ENCODE data around the gene IGF2BP2. TPM values are rescaled to one million over a fixed set of nuclear protein-coding genes. Genes with fewer than 3 reads are reported as not detected.

Gene IGF2BP2
- 0.18 and 0.67 TPM in 2 replicates for total RNA-seq (2014; rRNA removed; shearing (Covaris generic); ENCODE audit: low replicate concordance)

DNA sequence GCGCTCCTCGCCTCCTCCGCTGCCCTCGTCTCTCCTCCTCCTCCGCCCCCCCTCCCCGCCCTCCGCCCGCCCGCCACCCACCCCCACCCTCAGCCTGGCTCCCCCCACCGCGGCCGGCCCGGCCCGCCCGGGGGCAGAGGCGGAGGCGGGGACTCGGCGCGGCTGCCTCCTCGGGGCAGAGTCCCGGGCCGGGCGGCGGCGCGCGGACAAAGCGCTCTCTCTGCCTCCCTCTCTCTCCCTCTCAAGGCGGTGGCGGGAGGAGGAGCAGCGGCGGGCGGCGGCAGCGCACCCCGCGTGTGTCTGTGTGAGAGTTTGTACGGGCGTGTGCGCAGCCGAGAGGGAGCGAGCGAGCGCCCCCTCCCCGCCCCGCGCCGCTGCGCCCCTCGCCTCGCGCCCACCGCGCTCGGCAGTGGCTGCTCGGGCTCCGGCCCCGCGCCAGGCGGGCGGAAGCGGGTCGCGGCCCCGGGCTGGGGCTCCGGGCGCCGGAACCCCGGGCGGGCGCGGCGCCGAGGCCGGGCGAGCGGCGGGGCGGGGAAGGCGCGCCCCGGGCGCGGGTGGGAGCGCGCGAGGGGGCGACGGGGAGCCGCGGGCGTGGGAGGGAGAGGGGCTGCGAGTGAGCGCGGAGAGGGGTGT is at the start of gene IGF2BP2:
Gene IGF2BP2, minus strand, starts transcription at position 37 of the 633 bp plus-strand sequence. CDS start 82 bp downstream, outside the sequence.
- H3K4me3 ChIP-seq (ENCODE audit: low read length), result no peak within 1 kb of the TSS
- no peak within 1 kb of the TSS for H3K9ac ChIP-seq (ENCODE audit: low read length)
- H2AFZ ChIP-seq (ENCODE audit: low read length), result no peak within 1 kb of the TSS
- H3K9me2 ChIP-seq (replicated peaks; ENCODE audit: insufficient read depth, low read length), result no peaks in the 10 kb centered on the region
- no peaks in the 10 kb centered on the region for H3K4me1 ChIP-seq (ENCODE audit: low read length)
- DNase-seq, result no peak
- H3K27ac ChIP-seq (ENCODE audit: low read length), result no peak within 1 kb of the TSS
- no peak within 1 kb of the TSS for H3K4me2 ChIP-seq (ENCODE audit: low read depth, low read length, poor library complexity, severe bottlenecking)
- H3K9me3 ChIP-seq (ENCODE audit: low read length), result no peaks in the 10 kb centered on the region
- no peaks in the 10 kb centered on the region for H3K79me2 ChIP-seq (ENCODE audit: low read length)
- H3K27me3 ChIP-seq (ENCODE audit: low read length), result no peaks in the 10 kb centered on the region
- H3K36me3 ChIP-seq (ENCODE audit: insufficient read depth, low read length), result no peaks in the 10 kb centered on the region
- no peaks in the 10 kb centered on the region for H4K20me1 ChIP-seq (ENCODE audit: insufficient read depth, low read depth, low read length)

DNA sequence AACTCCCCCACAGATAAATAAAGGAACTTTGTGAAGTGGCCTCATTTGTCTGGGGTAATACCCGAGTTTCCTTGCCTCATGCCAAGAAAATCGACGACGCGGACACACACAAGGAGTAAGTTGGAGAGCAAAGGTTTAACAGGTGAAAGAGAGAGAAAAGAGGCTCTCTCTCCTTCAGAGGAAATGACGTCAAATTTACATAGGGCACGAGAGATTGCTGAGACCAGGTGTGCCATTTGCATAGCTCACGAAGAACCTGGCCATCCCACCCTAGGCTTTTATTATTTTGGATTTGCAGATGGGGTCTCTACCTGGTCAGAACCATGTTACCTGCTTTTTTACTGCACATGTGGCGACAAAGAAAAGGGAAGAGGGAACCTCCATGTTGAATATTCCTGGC is 49.3 kb upstream of the IGF2BP2 start:
- no peaks in the 10 kb centered on the region for H4K20me1 ChIP-seq (ENCODE audit: insufficient read depth, low read depth, low read length)
- H3K9me2 ChIP-seq (replicated peaks; ENCODE audit: insufficient read depth, low read length), result no peaks in the 10 kb centered on the region
- no peaks in the 10 kb centered on the region for H3K27me3 ChIP-seq (ENCODE audit: low read length)
- no peak overlapping the region for H3K27ac ChIP-seq (ENCODE audit: low read length)
- H3K9ac ChIP-seq (ENCODE audit: low read length), result no peak overlapping the region
- peaks cover 4% of the 10 kb centered on the region for H3K4me1 ChIP-seq (ENCODE audit: low read length)
- no peak for DNase-seq
- H3K4me2 ChIP-seq (ENCODE audit: low read depth, low read length, poor library complexity, severe bottlenecking), result no peak overlapping the region
- no peaks in the 10 kb centered on the region for H3K79me2 ChIP-seq (ENCODE audit: low read length)
- no peaks in the 10 kb centered on the region for H3K36me3 ChIP-seq (ENCODE audit: insufficient read depth, low read length)
- no peak overlapping the region for H3K4me3 ChIP-seq (ENCODE audit: low read length)
- H3K9me3 ChIP-seq (ENCODE audit: low read length), result no peaks in the 10 kb centered on the region
- no peak overlapping the region for H2AFZ ChIP-seq (ENCODE audit: low read length)

GRCh38 chr3:185867650-185868049 is 42.8 kb upstream of the IGF2BP2 start:
- H3K27me3 ChIP-seq (ENCODE audit: low read length), result no peaks in the 10 kb centered on the region
- no peak overlapping the region for H3K4me2 ChIP-seq (ENCODE audit: low read depth, low read length, poor library complexity, severe bottlenecking)
- no peaks in the 10 kb centered on the region for H3K9me3 ChIP-seq (ENCODE audit: low read length)
- no peak overlapping the region for H2AFZ ChIP-seq (ENCODE audit: low read length)
- H3K9me2 ChIP-seq (replicated peaks; ENCODE audit: insufficient read depth, low read length), result no peaks in the 10 kb centered on the region
- no peak for DNase-seq
- no peak overlapping the region for H3K4me3 ChIP-seq (ENCODE audit: low read length)
- H4K20me1 ChIP-seq (ENCODE audit: insufficient read depth, low read depth, low read length), result no peaks in the 10 kb centered on the region
- no peaks in the 10 kb centered on the region for H3K4me1 ChIP-seq (ENCODE audit: low read length)
- no peaks in the 10 kb centered on the region for H3K79me2 ChIP-seq (ENCODE audit: low read length)
- H3K27ac ChIP-seq (ENCODE audit: low read length), result no peak overlapping the region
- no peak overlapping the region for H3K9ac ChIP-seq (ENCODE audit: low read length)
- H3K36me3 ChIP-seq (ENCODE audit: insufficient read depth, low read length), result no peaks in the 10 kb centered on the region

DNA sequence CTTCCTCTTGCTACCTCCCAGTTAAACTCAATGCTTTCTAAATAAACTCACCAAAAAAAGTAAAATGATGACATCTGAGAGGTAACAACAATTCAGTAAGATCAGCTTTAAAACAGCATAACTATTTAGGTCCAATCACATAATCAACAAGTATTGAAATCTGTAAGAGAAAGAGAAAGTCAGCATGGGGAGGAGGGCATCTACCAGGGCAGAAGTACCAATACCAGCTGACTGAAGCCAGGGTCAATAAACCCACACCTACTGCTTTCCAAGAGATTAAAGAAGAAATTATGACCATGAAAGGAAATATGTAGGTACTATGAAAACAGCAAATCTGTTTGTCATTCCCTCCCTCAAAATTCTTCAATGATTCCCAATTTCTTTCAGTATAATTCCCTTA is 42.2 kb upstream of the IGF2BP2 start:
- Histone ChIP-seq H3K36me3 (ENCODE audit: insufficient read depth, low read length) (no peaks in the 10 kb centered on the region), H3K9ac (ENCODE audit: low read length) (no peak overlapping the region), H3K27me3 (ENCODE audit: low read length) (no peaks in the 10 kb centered on the region), H2AFZ (ENCODE audit: low read length) (no peak overlapping the region), H4K20me1 (ENCODE audit: insufficient read depth, low read depth, low read length) (no peaks in the 10 kb centered on the region), H3K4me1 (ENCODE audit: low read length) (no peaks in the 10 kb centered on the region), H3K79me2 (ENCODE audit: low read length) (no peaks in the 10 kb centered on the region), H3K9me3 (ENCODE audit: low read length) (no peaks in the 10 kb centered on the region), H3K4me2 (ENCODE audit: low read depth, low read length, poor library complexity, severe bottlenecking) (no peak overlapping the region), H3K27ac (ENCODE audit: low read length) (no peak overlapping the region), H3K9me2 (replicated peaks; ENCODE audit: insufficient read depth, low read length) (no peaks in the 10 kb centered on the region), H3K4me3 (ENCODE audit: low read length) (no peak overlapping the region)
- DNase-seq, result no peak

DNA sequence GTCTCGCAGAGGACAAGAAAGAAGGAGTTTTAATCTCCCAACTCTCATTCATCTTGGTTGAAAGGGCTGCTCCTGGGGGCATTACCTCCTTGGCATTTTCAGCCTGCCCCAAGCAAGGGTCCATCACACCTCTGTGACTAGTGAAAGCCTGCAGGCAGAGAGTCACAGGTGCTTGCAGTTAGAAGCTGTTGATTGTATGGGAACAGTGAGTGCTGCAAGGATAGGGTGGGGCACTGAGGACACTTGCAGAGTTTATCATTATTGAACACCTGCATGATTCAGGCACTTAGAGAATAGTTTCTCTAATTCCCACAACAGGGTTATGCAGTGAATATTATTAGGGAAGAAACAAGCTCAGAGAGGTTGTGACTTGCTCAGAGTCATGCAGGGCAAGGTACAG is 41.7 kb upstream of the IGF2BP2 start:
- H3K79me2 ChIP-seq (ENCODE audit: low read length), result no peaks in the 10 kb centered on the region
- no peaks in the 10 kb centered on the region for H3K9me3 ChIP-seq (ENCODE audit: low read length)
- H3K9me2 ChIP-seq (replicated peaks; ENCODE audit: insufficient read depth, low read length), result no peaks in the 10 kb centered on the region
- H3K9ac ChIP-seq (ENCODE audit: low read length), result no peak overlapping the region
- DNase-seq, result no peak
- no peaks in the 10 kb centered on the region for H4K20me1 ChIP-seq (ENCODE audit: insufficient read depth, low read depth, low read length)
- H3K4me1 ChIP-seq (ENCODE audit: low read length), result no peaks in the 10 kb centered on the region
- H3K27me3 ChIP-seq (ENCODE audit: low read length), result no peaks in the 10 kb centered on the region
- H2AFZ ChIP-seq (ENCODE audit: low read length), result no peak overlapping the region
- no peak overlapping the region for H3K27ac ChIP-seq (ENCODE audit: low read length)
- no peak overlapping the region for H3K4me2 ChIP-seq (ENCODE audit: low read depth, low read length, poor library complexity, severe bottlenecking)
- H3K36me3 ChIP-seq (ENCODE audit: insufficient read depth, low read length), result no peaks in the 10 kb centered on the region
- H3K4me3 ChIP-seq (ENCODE audit: low read length), result no peak overlapping the region

- Histone ChIP-seq H3K4me3 (ENCODE audit: low read length) (no peak overlapping the region), H3K27ac (ENCODE audit: low read length) (no peak overlapping the region), H3K9me3 (ENCODE audit: low read length) (no peaks in the 10 kb centered on the region), H3K79me2 (ENCODE audit: low read length) (no peaks in the 10 kb centered on the region), H2AFZ (ENCODE audit: low read length) (no peak overlapping the region), H3K27me3 (ENCODE audit: low read length) (no peaks in the 10 kb centered on the region), H3K36me3 (ENCODE audit: insufficient read depth, low read length) (no peaks in the 10 kb centered on the region), H3K9me2 (replicated peaks; ENCODE audit: insufficient read depth, low read length) (no peaks in the 10 kb centered on the region), H3K4me2 (ENCODE audit: low read depth, low read length, poor library complexity, severe bottlenecking) (no peak overlapping the region), H3K4me1 (ENCODE audit: low read length) (no peaks in the 10 kb centered on the region), H3K9ac (ENCODE audit: low read length) (no peak overlapping the region), H4K20me1 (ENCODE audit: insufficient read depth, low read depth, low read length) (no peaks in the 10 kb centered on the region)
- DNase-seq, result no peak
These were observed 40.4 kb upstream of the IGF2BP2 start for GRCh38 chr3:185865247-185865646.

DNA sequence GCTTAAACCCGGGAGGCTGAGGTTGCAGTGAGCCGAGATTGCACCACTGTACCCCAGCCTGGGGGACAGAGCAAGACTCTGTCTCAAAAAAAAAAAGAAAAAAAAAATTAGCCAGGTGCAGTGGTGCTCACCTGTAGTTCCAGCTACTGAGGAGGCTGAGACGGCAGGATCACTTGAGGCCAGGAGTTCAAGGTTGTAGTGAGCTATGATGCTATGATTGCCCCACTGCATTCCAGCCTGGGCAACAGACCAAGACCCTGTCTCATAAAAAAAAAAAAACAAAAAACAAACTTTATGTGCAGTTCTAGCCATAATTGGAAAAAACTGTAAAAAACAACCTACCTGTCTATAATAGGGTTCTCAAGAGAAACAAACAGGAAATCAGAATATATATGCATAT is 39.9 kb upstream of the IGF2BP2 start:
- H2AFZ ChIP-seq (ENCODE audit: low read length), result no peak overlapping the region
- H3K9me2 ChIP-seq (replicated peaks; ENCODE audit: insufficient read depth, low read length), result no peaks in the 10 kb centered on the region
- no peak overlapping the region for H3K9ac ChIP-seq (ENCODE audit: low read length)
- H3K9me3 ChIP-seq (ENCODE audit: low read length), result no peaks in the 10 kb centered on the region
- no peaks in the 10 kb centered on the region for H4K20me1 ChIP-seq (ENCODE audit: insufficient read depth, low read depth, low read length)
- no peak overlapping the region for H3K4me3 ChIP-seq (ENCODE audit: low read length)
- H3K27ac ChIP-seq (ENCODE audit: low read length), result no peak overlapping the region
- H3K4me2 ChIP-seq (ENCODE audit: low read depth, low read length, poor library complexity, severe bottlenecking), result no peak overlapping the region
- no peaks in the 10 kb centered on the region for H3K27me3 ChIP-seq (ENCODE audit: low read length)
- no peaks in the 10 kb centered on the region for H3K79me2 ChIP-seq (ENCODE audit: low read length)
- DNase-seq, result no peak
- no peaks in the 10 kb centered on the region for H3K36me3 ChIP-seq (ENCODE audit: insufficient read depth, low read length)
- H3K4me1 ChIP-seq (ENCODE audit: low read length), result no peaks in the 10 kb centered on the region

DNA sequence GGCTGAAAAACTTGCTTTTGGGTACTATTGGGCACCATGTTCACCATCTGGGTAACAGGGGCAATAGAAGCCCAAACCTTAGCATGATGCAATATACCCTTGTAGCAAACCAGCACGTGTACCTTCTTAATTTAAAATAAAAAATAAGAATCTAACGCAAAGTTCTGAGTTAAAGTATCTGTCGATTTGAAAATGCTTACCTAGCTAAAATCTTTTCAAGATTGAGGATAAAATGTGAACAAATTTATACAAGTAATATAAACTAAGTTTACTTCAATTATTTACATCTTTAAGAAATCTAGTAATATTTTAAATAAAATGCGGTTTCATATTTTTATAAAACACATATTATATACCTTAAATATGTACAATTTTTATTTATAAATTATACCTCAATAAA is 38.1 kb upstream of the IGF2BP2 start:
- Histone ChIP-seq H2AFZ (ENCODE audit: low read length) (no peak overlapping the region), H3K27ac (ENCODE audit: low read length) (no peak overlapping the region), H3K27me3 (ENCODE audit: low read length) (no peaks in the 10 kb centered on the region)

More for the DNA sequence above, 38.1 kb upstream of the IGF2BP2 start:
- no peak overlapping the region for H3K4me3 ChIP-seq (ENCODE audit: low read length)
- H3K4me1 ChIP-seq (ENCODE audit: low read length), result no peaks in the 10 kb centered on the region
- no peaks in the 10 kb centered on the region for H3K36me3 ChIP-seq (ENCODE audit: insufficient read depth, low read length)
- no peaks in the 10 kb centered on the region for H3K79me2 ChIP-seq (ENCODE audit: low read length)
- no peak overlapping the region for H3K9ac ChIP-seq (ENCODE audit: low read length)
- DNase-seq, result no peak
- H3K9me3 ChIP-seq (ENCODE audit: low read length), result no peaks in the 10 kb centered on the region
- no peaks in the 10 kb centered on the region for H4K20me1 ChIP-seq (ENCODE audit: insufficient read depth, low read depth, low read length)
- H3K4me2 ChIP-seq (ENCODE audit: low read depth, low read length, poor library complexity, severe bottlenecking), result no peak overlapping the region
- no peaks in the 10 kb centered on the region for H3K9me2 ChIP-seq (replicated peaks; ENCODE audit: insufficient read depth, low read length)
